Upper lobe of left lung (tissue), 4 donors: ENCODE data around the gene CERS1.

Source experiments
- CTCF ChIP-seq, 6 experiments: fragments of 450-650 bp in 4 of 6; fragments of 200-600 bp in 2 of 6; sonication (generic) in 2 of 6; IDR thresholded peaks; one replicate each; pipeline ENCODE4 v1.5.1; 2016 to 2019; ENCODE audit warnings: antibody characterized with exemption in 6 of 6
- POLR2A ChIP-seq, 4 donors: fragments of 450-650 bp; IDR thresholded peaks; one replicate each; pipeline ENCODE4 v1.5.1; 2016 to 2017; ENCODE audit warnings: antibody characterized with exemption in 4 of 4, mild to moderate bottlenecking in 2 of 4

DNA sequence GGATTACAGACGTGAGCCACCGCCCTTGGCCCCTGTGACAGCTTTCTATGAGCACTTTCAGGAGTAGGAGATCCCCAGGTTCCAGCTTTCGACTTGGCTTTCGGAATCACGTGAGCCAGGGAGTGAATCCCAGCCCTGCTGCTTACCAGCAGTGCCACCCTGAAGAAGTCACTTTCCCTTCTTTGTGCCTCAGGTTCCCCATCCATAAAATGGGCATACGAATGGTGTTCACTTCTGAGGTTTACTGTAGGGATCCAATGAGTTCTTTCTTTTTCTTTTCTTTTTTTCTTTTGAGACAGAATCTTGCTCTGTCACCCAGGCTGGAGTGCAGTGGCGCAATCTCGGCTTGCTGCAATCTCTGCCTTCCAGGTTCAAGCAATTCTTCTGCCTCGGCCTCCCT, 49.3 kb upstream of the CERS1 start:
- no peak for TF ChIP-seq CTCF (IDR thresholded peaks at IDR 0.05)
- no peak for TF ChIP-seq POLR2A (IDR thresholded peaks at IDR 0.05)
